H1 (cell line): Measurements from ENCODE around the gene GARNL3. TPM values are rescaled to one million over a fixed set of nuclear protein-coding genes. Genes with fewer than 3 reads are reported as not detected.

ENCODE experiments used
- CTCF ChIA-PET: fragments of 300-600 bp; sonication (Branson Sonifier 250); formaldehyde crosslinking; loops from one replicate; lab custom pipeline; 2021; ENCODE audit not compliant: partially characterized antibody; lab: Charles Lee
- POLR2A ChIA-PET: fragments of 300-600 bp; sonication (Branson Sonifier 250); formaldehyde crosslinking; loops from one replicate; lab custom pipeline; 2021; ENCODE audit warnings: inconsistent platforms; ENCODE audit not compliant: partially characterized antibody; lab: Charles Lee
- DNase-seq, 2 experiments: peaks; one replicate each; pipeline versions ENCODE4 v3.0.0 to v3.0.0-alpha.2; 2010 to 2022; ENCODE audit warnings: low spot score in 2 of 2, low read depth in 1 of 2, mixed read lengths in 1 of 2
- FAIRE-seq: peaks from 2 replicates; lab custom pipeline; 2011; peaks lifted over from hg19 to GRCh38; lab: Jason Lieb, UNC
- H2AFZ ChIP-seq: 2 replicates; pipeline ENCODE4 v1.8.1; 2012; ENCODE audit warnings: low read length, inconsistent platforms
- H2AK5ac ChIP-seq: 2 replicates; pipeline ENCODE4 v1.6.1; 2013; ENCODE audit warnings: low read depth, low read length
- H2BK120ac ChIP-seq: replicated peaks from 2 replicates; pipeline ENCODE3; 2013; ENCODE audit warnings: low read depth, low read length, inconsistent platforms
- H2BK12ac ChIP-seq: 2 replicates; pipeline ENCODE4 v1.6.1; 2013; ENCODE audit warnings: low read depth, low read length
- H2BK15ac ChIP-seq: 2 replicates; pipeline ENCODE4 v1.6.1; 2013; ENCODE audit warnings: low read length
- H2BK20ac ChIP-seq: 2 replicates; pipeline ENCODE4 v1.6.1; 2013; ENCODE audit warnings: low read length
- H2BK5ac ChIP-seq: 2 replicates; pipeline ENCODE4 v1.6.1; 2013; ENCODE audit warnings: low read depth, low read length
- H3K14ac ChIP-seq: 2 replicates; pipeline ENCODE4 v1.6.1; 2013; ENCODE audit warnings: inconsistent platforms; ENCODE audit not compliant: insufficient read length
- H3K18ac ChIP-seq: 2 replicates; pipeline ENCODE4 v1.6.1; 2013; ENCODE audit warnings: low read length; ENCODE audit errors: extremely low read depth
- H3K23ac ChIP-seq: 2 replicates; pipeline ENCODE4 v1.6.1; 2013; ENCODE audit warnings: inconsistent platforms; ENCODE audit not compliant: insufficient read length
- H3K23me2 ChIP-seq: 2 replicates; pipeline ENCODE4 v1.6.1; 2013; ENCODE audit warnings: low read depth, low read length
- H3K27ac ChIP-seq: 2 replicates; pipeline ENCODE4 v1.6.1; 2011; ENCODE audit warnings: low read depth, low read length, inconsistent platforms
- H3K27me3 ChIP-seq, 4 experiments: replicated peaks in 1 of 4; 1 replicate in 1 of 4; 2 replicates in 3 of 4; pipeline versions ENCODE4 v1.6.1 to v1.8.1; 2011 to 2013; ENCODE audit warnings: low read length in 3 of 4, mild to moderate bottlenecking in 3 of 4, inconsistent platforms in 2 of 4, mixed read lengths in 2 of 4, moderate library complexity in 1 of 4; ENCODE audit not compliant: control insufficient read depth in 3 of 4, insufficient read depth in 3 of 4; ENCODE audit errors: extremely low read depth in 1 of 4
- H3K36me3 ChIP-seq, 4 experiments: 2 replicates each; pipeline versions ENCODE4 v1.6.1 to v1.8.1; 2011 to 2013; ENCODE audit warnings: mild to moderate bottlenecking in 4 of 4, low read length in 3 of 4, moderate library complexity in 2 of 4, control low read depth in 1 of 4, inconsistent platforms in 1 of 4; ENCODE audit not compliant: insufficient read depth in 4 of 4, control insufficient read depth in 2 of 4
- H3K4ac ChIP-seq: replicated peaks from 2 replicates; pipeline ENCODE3; 2013; ENCODE audit warnings: low read length, low read depth, mixed read lengths, inconsistent platforms; ENCODE audit not compliant: insufficient read length
- H3K4me1 ChIP-seq, 4 experiments: replicated peaks in 1 of 4; 1 replicate in 1 of 4; 2 replicates in 3 of 4; pipeline versions ENCODE4 v1.6.1 to v1.8.1; 2011 to 2013; ENCODE audit warnings: low read length in 3 of 4, inconsistent platforms in 2 of 4, mixed read lengths in 1 of 4; ENCODE audit not compliant: insufficient read depth in 4 of 4, control insufficient read depth in 3 of 4
- H3K4me2 ChIP-seq, 2 experiments: 2 replicates each; pipeline versions ENCODE4 v1.6.1 to v1.8.1; 2011 to 2013; ENCODE audit warnings: low read depth in 2 of 2, low read length in 2 of 2, control low read depth in 1 of 2, inconsistent platforms in 1 of 2, mild to moderate bottlenecking in 1 of 2; ENCODE audit not compliant: insufficient read depth in 1 of 2
- H3K4me3 ChIP-seq, 4 experiments: fragments of 200-600, 300-600 bp in 1 of 4; sonication (generic), shearing (Covaris generic), sonication (Bioruptor Twin) in 1 of 4; 2 replicates each; pipeline versions ENCODE4 v1.5.1 to v1.8.1; 2011 to 2016; ENCODE audit warnings: low read length in 4 of 4, low read depth in 3 of 4, control low read depth in 2 of 4, inconsistent platforms in 2 of 4, mild to moderate bottlenecking in 2 of 4, mixed read lengths in 1 of 4, moderate library complexity in 1 of 4; ENCODE audit not compliant: insufficient read depth in 2 of 4; ENCODE audit errors: extremely low read depth in 1 of 4
- H3K56ac ChIP-seq: replicated peaks from 2 replicates; pipeline ENCODE3; 2013; ENCODE audit warnings: low read depth, mild to moderate bottlenecking, mixed read lengths, low read length, inconsistent platforms; ENCODE audit not compliant: insufficient read length
- H3K79me1 ChIP-seq: 2 replicates; pipeline ENCODE4 v1.6.1; 2013; ENCODE audit warnings: low read depth, low read length, control low read depth
- H3K79me2 ChIP-seq, 2 experiments: 2 replicates each; pipeline versions ENCODE4 v1.6.1 to v1.8.1; 2012 to 2013; ENCODE audit warnings: low read length in 2 of 2, mild to moderate bottlenecking in 2 of 2, inconsistent platforms in 1 of 2; ENCODE audit not compliant: insufficient read depth in 2 of 2, control insufficient read depth in 1 of 2
- H3K9ac ChIP-seq, 4 experiments: replicated peaks in 1 of 4; 1 replicate in 1 of 4; 2 replicates in 3 of 4; pipeline versions ENCODE4 v1.6.1 to v1.8.1; 2011 to 2013; ENCODE audit warnings: low read depth in 3 of 4, low read length in 3 of 4, control low read depth in 2 of 4, mild to moderate bottlenecking in 2 of 4, moderate library complexity in 2 of 4, inconsistent platforms in 1 of 4; ENCODE audit errors: extremely low read depth in 1 of 4
- H3K9me3 ChIP-seq, 2 experiments: 2 replicates each; pipeline versions ENCODE4 v1.6.1 to v1.8.1; 2012 to 2013; ENCODE audit warnings: mild to moderate bottlenecking in 2 of 2, moderate library complexity in 2 of 2, control low read depth in 1 of 2, inconsistent platforms in 1 of 2, low read depth in 1 of 2, low read length in 1 of 2, mixed read lengths in 1 of 2; ENCODE audit not compliant: insufficient read depth in 2 of 2
- H4K20me1 ChIP-seq, 2 experiments: replicated peaks in 1 of 2; 2 replicates each; pipeline versions ENCODE3 to v1.8.1; 2011 to 2013; ENCODE audit warnings: inconsistent platforms in 2 of 2, low read length in 2 of 2, mild to moderate bottlenecking in 1 of 2; ENCODE audit not compliant: insufficient read depth in 2 of 2, control insufficient read depth in 1 of 2
- H4K5ac ChIP-seq: 2 replicates; pipeline ENCODE4 v1.6.1; 2013; ENCODE audit warnings: low read length, low read depth, mixed read lengths, inconsistent platforms; ENCODE audit not compliant: insufficient read length
- H4K8ac ChIP-seq: 2 replicates; pipeline ENCODE4 v1.8.0; 2013; ENCODE audit warnings: mild to moderate bottlenecking, moderate library complexity, low read length, inconsistent platforms; ENCODE audit not compliant: insufficient read depth; ENCODE audit errors: extremely low read depth
- H4K91ac ChIP-seq: replicated peaks from 2 replicates; pipeline ENCODE3; 2013; ENCODE audit warnings: low read length, mixed read lengths, inconsistent platforms; ENCODE audit not compliant: insufficient read length
- CEBPB ChIP-seq: IDR thresholded peaks from 2 replicates; pipeline ENCODE4 v1.6.1; 2012; ENCODE audit warnings: low read depth, low read length
- CHD2 ChIP-seq: IDR thresholded peaks from 2 replicates; pipeline ENCODE4 v1.6.1; 2012; ENCODE audit warnings: low read length, improper control_type of control experiment
- EGR1 ChIP-seq: IDR thresholded peaks from 2 replicates; pipeline ENCODE4 v1.6.1; 2011; ENCODE audit warnings: low read depth, low read length, borderline replicate concordance
- EP300 ChIP-seq, 2 experiments: IDR thresholded peaks; 1 replicate in 1 of 2; 2 replicates in 1 of 2; pipeline ENCODE4 v1.6.1; 2011 to 2012; ENCODE audit warnings: low read depth in 2 of 2, low read length in 2 of 2, mild to moderate bottlenecking in 2 of 2, borderline replicate concordance in 1 of 2, inconsistent platforms in 1 of 2, moderate library complexity in 1 of 2
- EZH2 ChIP-seq: fragments of 200-600 bp; sonication (generic); IDR thresholded peaks from 2 replicates; pipeline ENCODE4 v1.7.1; 2012; ENCODE audit warnings: low read depth, mild to moderate bottlenecking, moderate library complexity, low read length, inconsistent platforms; ENCODE audit not compliant: severe bottlenecking
- FOSL1 ChIP-seq: IDR thresholded peaks from 2 replicates; pipeline ENCODE4 v1.6.1; 2011; ENCODE audit warnings: mild to moderate bottlenecking, low read depth, low read length, moderate library complexity; ENCODE audit not compliant: insufficient read depth
- JUN ChIP-seq: IDR thresholded peaks from 2 replicates; pipeline ENCODE4 v1.6.1; 2011; ENCODE audit warnings: low read depth, mild to moderate bottlenecking, improper control_type of control experiment, low read length
- KDM5A ChIP-seq: fragments of 200-600 bp; IDR thresholded peaks from 2 replicates; pipeline ENCODE4 v1.7.1; 2012; ENCODE audit warnings: mild to moderate bottlenecking, low read length, inconsistent platforms, mixed read lengths
- POLR2AphosphoS5 ChIP-seq: IDR thresholded peaks from 2 replicates; pipeline ENCODE4 v1.6.1; 2011; ENCODE audit warnings: low read depth, low read length
- SAP30 ChIP-seq: fragments of 300-600 bp; sonication (generic); IDR thresholded peaks from 2 replicates; pipeline ENCODE4 v1.7.1; 2012; ENCODE audit warnings: low read length, moderate library complexity, mild to moderate bottlenecking, inconsistent platforms; ENCODE audit not compliant: insufficient read depth, insufficient replicate concordance
- SP2 ChIP-seq: IDR thresholded peaks from 2 replicates; pipeline ENCODE4 v1.6.1; 2012; ENCODE audit warnings: mild to moderate bottlenecking, low read length, inconsistent platforms
- SP4 ChIP-seq: IDR thresholded peaks from 2 replicates; pipeline ENCODE4 v1.6.1; 2012; ENCODE audit warnings: low read length, inconsistent platforms
- TAF1 ChIP-seq: IDR thresholded peaks from 2 replicates; pipeline ENCODE4 v1.6.1; 2011; ENCODE audit warnings: mild to moderate bottlenecking, low read depth, low read length
- TAF7 ChIP-seq: optimal IDR thresholded peaks from 2 replicates; pipeline ENCODE3; 2011; ENCODE audit warnings: low read depth, mild to moderate bottlenecking, inconsistent platforms, low read length, moderate library complexity, borderline replicate concordance
- ZNF274 ChIP-seq: IDR thresholded peaks from 2 replicates; pipeline ENCODE4 v1.7.0; 2012; ENCODE audit warnings: low read length, borderline replicate concordance; ENCODE audit errors: extremely low read depth
- WGBS, 2 experiments: shearing (Covaris generic) in 1 of 2; methylation state at CpG; one replicate each; pipeline versions ENCODE4 v1.1.6 to v1.1.7; 2013 to 2015; ENCODE audit warnings: low lambda C conversion rate in 2 of 2, mixed read lengths in 2 of 2, inconsistent platforms in 1 of 2, low coverage in 1 of 2, missing lambda C conversion rate in 1 of 2; ENCODE audit not compliant: insufficient replicate concordance in 2 of 2, insufficient coverage in 1 of 2, insufficient read length in 1 of 2; ENCODE audit errors: extremely low coverage in 1 of 2, missing lambda C conversion rate in 1 of 2; 5-methylcytosine and 5-hydroxymethylcytosine counted together
- polyA plus RNA-seq, 7 experiments: library from polyadenylated mRNA; depleted of rRNA in 3 of 7; stranded (reverse) in 5 of 7; unstranded in 2 of 7; fragments of >200 nt in 5 of 7; fragments of 200-250 nt in 2 of 7; gene quantifications; 1 replicate in 5 of 7; 2 replicates in 1 of 7; 4 replicates in 1 of 7; pipeline versions ENCODE4 v1.2.1 to v1.2.3, GENCODE V29; 2011 to 2013; ENCODE audit warnings: missing spikeins in 2 of 7, mixed read lengths in 2 of 7
- total RNA-seq: library from RNA; stranded (reverse); fragmentation: NEBNext Ultra II Directional; extraction: Animal tissue kit (Norgen Biotek cat#: 25700); gene quantifications from 2 replicates; pipeline ENCODE4 v1.2.1, GENCODE V29; 2021

The GARNL3 gene
- total and polyA plus RNA-seq, 2 of the 8 experiments (the other 6 are each of a cell fraction or from before 2014, with no cell fraction given): 6.5 to 18.3 TPM

GRCh38 chr9:127430415-127430814 lies 165.8 kb downstream of the GARNL3 start:
- TF ChIP-seq ZNF274 (no peak), CHD2 (no peak), FOSL1 (no peak), EGR1 (no peak), EP300 (IDR thresholded peaks at IDR 0.05; ENCODE audit: borderline replicate concordance in 1 of 2, low read depth in 2 of 2, low read length in 2 of 2) (no peak), CEBPB (no peak), KDM5A (no peak), POLR2AphosphoS5 (no peak), SP4 (no peak), JUN (no peak), SP2 (no peak), TAF7 (no peak), SAP30 (no peak), EZH2 (no peak), TAF1 (no peak)
- TF ChIP-seq, all 59 proteins: peak for 0
- Histone ChIP-seq H2AK5ac (no peak overlapping the region), H3K23me2 (no peaks in the 10 kb centered on the region), H3K56ac (no peak overlapping the region), H2BK15ac (no peak overlapping the region), H2BK120ac (no peak overlapping the region), H4K20me1 (peaks cover 2% of the 10 kb centered on the region in 2 experiments), H4K8ac (no peak overlapping the region), H3K36me3 (peaks cover 14 to 38% (median 23%) of the 10 kb centered on the region in 4 experiments), H3K14ac (no peak overlapping the region), H4K5ac (no peak overlapping the region), H3K4me2 (no peak overlapping the region), H3K4ac (no peak overlapping the region), H3K79me1 (peaks cover 2% of the 10 kb centered on the region; the same call in 1 of the 2 replicates), H3K27me3 (no peaks in the 10 kb centered on the region), H3K18ac (no peak overlapping the region), H3K4me1 (no peaks in the 10 kb centered on the region), H3K27ac (no peak overlapping the region), H3K9me3 (no peaks in the 10 kb centered on the region), H2AFZ (no peak overlapping the region), H2BK20ac (no peak overlapping the region), H3K79me2 (peaks cover 4 to 24% of the 10 kb centered on the region in 2 experiments; a peak in 3 of 4 replicates), H3K4me3 (no peak overlapping the region), H3K9ac (no peak overlapping the region), H4K91ac (no peak overlapping the region), H2BK5ac (no peak overlapping the region), H2BK12ac (no peak overlapping the region), H3K23ac (no peak overlapping the region)
- POLR2A ChIA-PET: interaction anchor here (4.4 kb wide), 1 partner anchor 20 kb away, joined by 32 read pairs; the partner anchor contains the start of genes LRSAM1 and RPL12
- FAIRE-seq: no peak
- DNase-seq: no peak
- CTCF ChIA-PET: interaction anchor here (2.2 kb wide), 1 partner anchor 12 kb away, joined by 5 read pairs; no protein-coding TSS in a partner anchor
- WGBS, 2 experiments: 95% methylated on average over 8 of the region's 8 CpGs; no CpG with 5 or more reads in 1 of the 2 experiments
